Measurements from ENCODE around the gene LARP4. TPM values are rescaled to one million over a fixed set of nuclear protein-coding genes. Genes with fewer than 3 reads are reported as not detected.

LARP4 gene
- total and polyA plus RNA-seq, 9 of the 15 experiments (the other 6 are each of a cell fraction or from before 2014, with no cell fraction given) = 31.6 to 84.5 (median 52.4) TPM

DNA sequence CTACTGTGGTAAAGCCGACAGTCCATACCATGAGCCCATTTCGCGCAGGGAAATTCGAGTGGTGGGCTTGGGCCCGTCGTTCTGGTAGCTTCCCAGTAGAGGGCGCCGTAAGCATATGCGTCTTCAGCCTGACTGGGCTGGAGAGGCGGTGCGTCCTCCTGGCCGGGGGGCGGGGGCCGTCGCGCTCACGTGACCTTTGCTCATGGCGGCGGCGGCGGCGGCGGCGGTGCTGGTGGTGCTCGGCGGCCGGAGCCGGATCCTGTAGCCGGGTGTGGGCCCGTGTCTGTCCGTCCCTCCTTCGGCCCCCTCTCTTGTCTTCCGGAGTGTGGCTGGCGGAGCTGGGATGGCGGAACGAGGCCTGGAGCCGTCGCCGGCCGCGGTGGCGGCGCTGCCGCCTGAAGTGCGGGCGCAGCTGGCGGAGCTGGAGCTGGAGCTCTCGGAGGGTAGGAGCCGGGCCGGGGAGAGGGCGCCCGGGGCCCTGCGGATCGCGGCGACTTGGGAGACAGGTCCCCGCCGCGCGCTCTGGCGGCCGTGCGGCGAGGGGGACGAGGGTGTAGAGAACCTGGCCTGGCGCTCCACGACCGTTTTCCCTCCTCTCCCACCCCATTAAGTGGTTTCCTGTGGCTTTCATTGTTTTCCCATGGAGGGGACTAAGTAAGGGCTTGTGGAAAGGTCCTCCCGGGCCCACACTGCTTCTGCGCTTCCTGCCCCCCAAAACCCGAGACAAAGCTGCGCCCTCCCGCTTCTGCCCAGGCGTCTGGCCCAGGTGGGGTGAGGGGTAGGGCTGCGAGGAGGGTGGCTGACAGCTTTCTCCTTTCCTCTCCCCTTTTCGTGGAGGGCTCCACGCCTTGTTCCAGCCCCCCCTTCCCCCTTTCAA, 104.4 kb downstream of the LARP4 start, which contains the start of gene DIP2B (continued):
- TF ChIP-seq ZC3H4 (CRISPR knock-in tag; IDR thresholded peaks at IDR 0.05; ENCODE audit: borderline replicate concordance) (0 out of 2 replicates have a peak, but pooled peaks have one; percentile 21), NFYB (IDR thresholded peaks at IDR 0.05; ENCODE audit: extremely low read depth, insufficient read length) (no peak), CBFA2T2 (conservative IDR thresholded peaks at IDR 0.05) (peak; percentile 70), GABPB1 (CRISPR knock-in tag; IDR thresholded peaks at IDR 0.05) (peak; percentile 79), LEF1 (IDR thresholded peaks at IDR 0.05) (0 out of 2 replicates have a peak, but pooled peaks have one; percentile 32), ZNF79 (CRISPR knock-in tag; IDR thresholded peaks at IDR 0.05; ENCODE audit: low read depth) (no peak), TARDBP (IDR thresholded peaks at IDR 0.05) (0 out of 2 replicates have a peak, but pooled peaks have one; percentile 29), SRSF1 (IDR thresholded peaks at IDR 0.05; ENCODE audit: low read depth, low read length) (no peak), TAF7 (tag; IDR thresholded peaks at IDR 0.05) (peak; percentile 33; the same call in 1 of the 2 replicates), U2AF1 (optimal IDR thresholded peaks at IDR 0.05; ENCODE audit: low read depth, low read length) (peak; percentile 58), MTA3 (IDR thresholded peaks at IDR 0.05; ENCODE audit: borderline replicate concordance) (peak; percentile 78; the same call in 1 of the 2 replicates), CCNT2 (IDR thresholded peaks at IDR 0.05; ENCODE audit: borderline replicate concordance, extremely low read depth, insufficient read length, low read depth, low read length) (peak; percentile 67), KLF16 (IDR thresholded peaks at IDR 0.05) (peak; percentile 27), ZBTB1 (CRISPR knock-in tag; IDR thresholded peaks at IDR 0.05; ENCODE audit: borderline replicate concordance, low read depth) (peak; percentile 18; the same call in 1 of the 2 replicates), CC2D1A (IDR thresholded peaks at IDR 0.05) (peak; percentile 82; the same call in 1 of the 2 replicates)
- TF ChIP-seq, protein P1, sequence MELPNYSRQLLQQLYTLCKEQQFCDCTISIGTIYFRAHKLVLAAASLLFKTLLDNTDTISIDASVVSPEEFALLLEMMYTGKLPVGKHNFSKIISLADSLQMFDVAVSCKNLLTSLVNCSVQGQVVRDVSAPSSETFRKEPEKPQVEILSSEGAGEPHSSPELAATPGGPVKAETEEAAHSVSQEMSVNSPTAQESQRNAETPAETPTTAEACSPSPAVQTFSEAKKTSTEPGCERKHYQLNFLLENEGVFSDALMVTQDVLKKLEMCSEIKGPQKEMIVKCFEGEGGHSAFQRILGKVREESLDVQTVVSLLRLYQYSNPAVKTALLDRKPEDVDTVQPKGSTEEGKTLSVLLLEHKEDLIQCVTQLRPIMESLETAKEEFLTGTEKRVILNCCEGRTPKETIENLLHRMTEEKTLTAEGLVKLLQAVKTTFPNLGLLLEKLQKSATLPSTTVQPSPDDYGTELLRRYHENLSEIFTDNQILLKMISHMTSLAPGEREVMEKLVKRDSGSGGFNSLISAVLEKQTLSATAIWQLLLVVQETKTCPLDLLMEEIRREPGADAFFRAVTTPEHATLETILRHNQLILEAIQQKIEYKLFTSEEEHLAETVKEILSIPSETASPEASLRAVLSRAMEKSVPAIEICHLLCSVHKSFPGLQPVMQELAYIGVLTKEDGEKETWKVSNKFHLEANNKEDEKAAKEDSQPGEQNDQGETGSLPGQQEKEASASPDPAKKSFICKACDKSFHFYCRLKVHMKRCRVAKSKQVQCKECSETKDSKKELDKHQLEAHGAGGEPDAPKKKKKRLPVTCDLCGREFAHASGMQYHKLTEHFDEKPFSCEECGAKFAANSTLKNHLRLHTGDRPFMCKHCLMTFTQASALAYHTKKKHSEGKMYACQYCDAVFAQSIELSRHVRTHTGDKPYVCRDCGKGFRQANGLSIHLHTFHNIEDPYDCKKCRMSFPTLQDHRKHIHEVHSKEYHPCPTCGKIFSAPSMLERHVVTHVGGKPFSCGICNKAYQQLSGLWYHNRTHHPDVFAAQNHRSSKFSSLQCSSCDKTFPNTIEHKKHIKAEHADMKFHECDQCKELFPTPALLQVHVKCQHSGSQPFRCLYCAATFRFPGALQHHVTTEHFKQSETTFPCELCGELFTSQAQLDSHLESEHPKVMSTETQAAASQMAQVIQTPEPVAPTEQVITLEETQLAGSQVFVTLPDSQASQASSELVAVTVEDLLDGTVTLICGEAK (IDR thresholded peaks at IDR 0.05) = peak; percentile 79
- TF ChIP-seq, protein P1 (CRISPR knock-in tag; IDR thresholded peaks at IDR 0.05) = no peak
